ENCODE results near the gene CLTA. TPM values are rescaled to one million over a fixed set of nuclear protein-coding genes. Genes with fewer than 3 reads are reported as not detected.
"Not testable (repeated sequence)": the region's sequence is repeated elsewhere in the genome, so short reads cannot be mapped to it uniquely, and the experiment has no call there.

Gene CLTA
- total RNA-seq, 2 donors from 2014 or later, result 69.3 to 166 TPM

GRCh38 chr9:36151316-36152210 is 39.2 kb upstream of the CLTA start:
- H3K4me1 Mint-ChIP-seq, result peaks cover 42% of the 10 kb centered on the region
- no peaks in the 10 kb centered on the region for H3K9me3 Mint-ChIP-seq
- H3K36me3 Mint-ChIP-seq (ENCODE audit: low read depth), result peaks cover 28% of the 10 kb centered on the region

GRCh38 chr9:36152741-36153438 is 37.8 kb upstream of the CLTA start:
- H3K4me1 Mint-ChIP-seq, result peaks cover 32% of the 10 kb centered on the region
- no peaks in the 10 kb centered on the region for H3K27me3 Mint-ChIP-seq
- peak overlapping the region; percentile 68 for H3K27ac Mint-ChIP-seq
- H3K36me3 Mint-ChIP-seq (ENCODE audit: low read depth), result peaks cover 22% of the 10 kb centered on the region
- no peaks in the 10 kb centered on the region for H3K9me3 Mint-ChIP-seq
- peak overlapping the region; percentile 34 for H3K4me3 Mint-ChIP-seq
- no peak for ATAC-seq (replicated peaks)

More at GRCh38 chr9:36151316-36152210, 39.2 kb upstream of the CLTA start:
- H3K27ac Mint-ChIP-seq, result peak overlapping the region; percentile 92
- H3K27me3 Mint-ChIP-seq, result no peaks in the 10 kb centered on the region
- peak; percentile 88 for ATAC-seq (replicated peaks)
- peak overlapping the region; percentile 84 for H3K4me3 Mint-ChIP-seq

GRCh38 chr9:36153746-36154145 is 37.0 kb upstream of the CLTA start:
- peaks cover 37% of the 10 kb centered on the region for H3K4me1 Mint-ChIP-seq
- H3K9me3 Mint-ChIP-seq, result no peaks in the 10 kb centered on the region
- H3K4me3 Mint-ChIP-seq, result peak overlapping the region; percentile 34
- H3K27me3 Mint-ChIP-seq, result no peaks in the 10 kb centered on the region
- H3K36me3 Mint-ChIP-seq (ENCODE audit: low read depth), result peaks cover 22% of the 10 kb centered on the region
- peak overlapping the region; percentile 68 for H3K27ac Mint-ChIP-seq
- ATAC-seq (replicated peaks), result no peak

GRCh38 chr9:36154331-36154952 is 36.3 kb upstream of the CLTA start:
- peaks cover 37% of the 10 kb centered on the region for H3K4me1 Mint-ChIP-seq

GRCh38 chr9:36156116-36156515 is 34.6 kb upstream of the CLTA start:
- no peak for ATAC-seq (replicated peaks)
- H3K27me3 Mint-ChIP-seq, result no peaks in the 10 kb centered on the region
- peaks cover 22% of the 10 kb centered on the region for H3K36me3 Mint-ChIP-seq (ENCODE audit: low read depth)
- no peak overlapping the region for H3K4me3 Mint-ChIP-seq
- H3K4me1 Mint-ChIP-seq, result peaks cover 30% of the 10 kb centered on the region
- H3K9me3 Mint-ChIP-seq, result no peaks in the 10 kb centered on the region
- H3K27ac Mint-ChIP-seq, result no peak overlapping the region

More at GRCh38 chr9:36154331-36154952, 36.3 kb upstream of the CLTA start:
- Mint-ChIP-seq H3K9me3 (no peaks in the 10 kb centered on the region), H3K4me3 (peak overlapping the region; percentile 22), H3K36me3 (ENCODE audit: low read depth) (peaks cover 22% of the 10 kb centered on the region), H3K27ac (peak overlapping the region; percentile 33), H3K27me3 (no peaks in the 10 kb centered on the region)
- no peak for ATAC-seq (replicated peaks)

GRCh38 chr9:36158122-36158521 is 32.6 kb upstream of the CLTA start:
- peaks cover 23% of the 10 kb centered on the region for H3K4me1 Mint-ChIP-seq
- H3K27ac Mint-ChIP-seq, result no peak overlapping the region
- peaks cover 15% of the 10 kb centered on the region for H3K36me3 Mint-ChIP-seq (ENCODE audit: low read depth)
- no peaks in the 10 kb centered on the region for H3K9me3 Mint-ChIP-seq
- ATAC-seq (replicated peaks), result no peak
- no peaks in the 10 kb centered on the region for H3K27me3 Mint-ChIP-seq
- H3K4me3 Mint-ChIP-seq, result no peak overlapping the region

GRCh38 chr9:36158917-36159316 is 31.8 kb upstream of the CLTA start:
- no peak for ATAC-seq (replicated peaks)
- peaks cover 18% of the 10 kb centered on the region for H3K4me1 Mint-ChIP-seq
- H3K27ac Mint-ChIP-seq, result peak overlapping the region; percentile 44
- H3K4me3 Mint-ChIP-seq, result no peak overlapping the region
- H3K36me3 Mint-ChIP-seq (ENCODE audit: low read depth), result peaks cover 15% of the 10 kb centered on the region
- H3K27me3 Mint-ChIP-seq, result no peaks in the 10 kb centered on the region
- H3K9me3 Mint-ChIP-seq, result no peaks in the 10 kb centered on the region

GRCh38 chr9:36159509-36159908 is 31.2 kb upstream of the CLTA start:
- ATAC-seq (replicated peaks), result not testable (repeated sequence)

GRCh38 chr9:36160126-36160525 is 30.6 kb upstream of the CLTA start:
- not testable (repeated sequence) for H3K4me3 Mint-ChIP-seq; H3K27me3 Mint-ChIP-seq; ATAC-seq (replicated peaks); H3K36me3 Mint-ChIP-seq (ENCODE audit: low read depth); H3K9me3 Mint-ChIP-seq
- peaks cover 12% of the 10 kb centered on the region for H3K4me1 Mint-ChIP-seq
- peak overlapping the region; percentile 0 for H3K27ac Mint-ChIP-seq

More at GRCh38 chr9:36159509-36159908, 31.2 kb upstream of the CLTA start:
- Mint-ChIP-seq H3K27ac (peak overlapping the region; percentile 44), H3K4me1 (peaks cover 12% of the 10 kb centered on the region)
- not testable (repeated sequence) for H3K36me3 Mint-ChIP-seq (ENCODE audit: low read depth); H3K9me3 Mint-ChIP-seq; H3K27me3 Mint-ChIP-seq; H3K4me3 Mint-ChIP-seq

- Mint-ChIP-seq H3K4me3 (no peak overlapping the region), H3K4me1 (peaks cover 12% of the 10 kb centered on the region), H3K9me3 (no peaks in the 10 kb centered on the region), H3K27me3 (no peaks in the 10 kb centered on the region), H3K36me3 (ENCODE audit: low read depth) (peaks cover 6% of the 10 kb centered on the region), H3K27ac (peak overlapping the region; percentile 8)
- ATAC-seq (replicated peaks), result no peak
These were observed 29.5 kb upstream of the CLTA start for GRCh38 chr9:36161187-36161586.

GRCh38 chr9:36162211-36162738 is 28.4 kb upstream of the CLTA start:
- peaks cover 12% of the 10 kb centered on the region for H3K4me1 Mint-ChIP-seq
- no peak overlapping the region for H3K27ac Mint-ChIP-seq
- no peaks in the 10 kb centered on the region for H3K27me3 Mint-ChIP-seq
- H3K9me3 Mint-ChIP-seq, result no peaks in the 10 kb centered on the region
- H3K4me3 Mint-ChIP-seq, result no peak overlapping the region
- no peaks in the 10 kb centered on the region for H3K36me3 Mint-ChIP-seq (ENCODE audit: low read depth)
- ATAC-seq (replicated peaks), result no peak

- Mint-ChIP-seq H3K27ac (no peak overlapping the region), H3K4me3 (no peak overlapping the region), H3K36me3 (ENCODE audit: low read depth) (no peaks in the 10 kb centered on the region), H3K27me3 (no peaks in the 10 kb centered on the region), H3K4me1 (peaks cover 10% of the 10 kb centered on the region), H3K9me3 (no peaks in the 10 kb centered on the region)
- no peak for ATAC-seq (replicated peaks)
These were observed 27.5 kb upstream of the CLTA start for GRCh38 chr9:36163049-36163785.

GRCh38 chr9:36163786-36164170 is 26.9 kb upstream of the CLTA start:
- H3K9me3 Mint-ChIP-seq, result no peaks in the 10 kb centered on the region
- no peak for ATAC-seq (replicated peaks)
- H3K4me3 Mint-ChIP-seq, result no peak overlapping the region
- no peaks in the 10 kb centered on the region for H3K27me3 Mint-ChIP-seq
- no peaks in the 10 kb centered on the region for H3K36me3 Mint-ChIP-seq (ENCODE audit: low read depth)
- peaks cover 7% of the 10 kb centered on the region for H3K4me1 Mint-ChIP-seq
- peak overlapping the region; percentile 37 for H3K27ac Mint-ChIP-seq

- no peaks in the 10 kb centered on the region for H3K9me3 Mint-ChIP-seq
- no peak overlapping the region for H3K27ac Mint-ChIP-seq
- peaks cover 7% of the 10 kb centered on the region for H3K4me1 Mint-ChIP-seq
- H3K4me3 Mint-ChIP-seq, result no peak overlapping the region
- no peaks in the 10 kb centered on the region for H3K27me3 Mint-ChIP-seq
- H3K36me3 Mint-ChIP-seq (ENCODE audit: low read depth), result no peaks in the 10 kb centered on the region
- no peak for ATAC-seq (replicated peaks)
These were observed 26.3 kb upstream of the CLTA start for GRCh38 chr9:36164372-36164771.

Measured in activated T-helper 17 cell treated with anti-CD3 and anti-CD28 coated beads, Interleukin-2, amount 50 U/mL, for 72 hours (primary cell).